ENCODE results near the gene ACTR6. TPM values are rescaled to one million over a fixed set of nuclear protein-coding genes. Genes with fewer than 3 reads are reported as not detected.

The ACTR6 gene
- total RNA-seq, 1 experiment from 2014 or later: 34.9 TPM

DNA sequence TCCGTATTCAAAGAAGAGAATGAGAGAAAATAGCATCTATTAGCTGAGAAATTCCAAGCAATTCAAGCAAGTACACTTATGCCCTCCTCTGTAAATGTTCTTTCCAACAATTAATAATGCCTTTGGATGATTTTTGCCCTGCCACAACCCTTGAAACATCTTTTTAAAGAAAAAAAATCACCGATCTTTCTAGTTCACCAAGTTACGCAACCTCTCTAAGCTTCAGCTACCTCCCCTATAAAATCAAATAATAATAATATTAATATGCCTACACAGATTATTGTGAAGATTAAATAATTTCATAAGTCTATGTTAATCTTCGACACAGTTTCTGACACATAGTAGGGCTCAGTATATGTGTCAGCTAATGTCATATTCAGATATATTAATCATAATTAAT is 47.1 kb downstream of the ACTR6 start:
- no peak overlapping the region for H2BK15ac ChIP-seq (ENCODE audit: low read depth, low read length)
- TF ChIP-seq CTCF (conservative IDR thresholded peaks at IDR 0.05): no peak
- H3K56ac ChIP-seq (ENCODE audit: insufficient read length, low read depth, low read length): no peak overlapping the region
- H3K36me3 Mint-ChIP-seq (ENCODE audit: insufficient read depth in 1 of 3, low read depth in 3 of 3): no peaks in the 10 kb centered on the region
- no peak overlapping the region for H3K18ac ChIP-seq (ENCODE audit: insufficient read length, low read depth, low read length)
- H2AFZ ChIP-seq (ENCODE audit: low read length): no peak overlapping the region
- no peaks in the 10 kb centered on the region for H3K79me1 ChIP-seq (ENCODE audit: insufficient read depth, low read depth, low read length, poor library complexity, severe bottlenecking)
- no peaks in the 10 kb centered on the region for H4K20me1 ChIP-seq (ENCODE audit: control insufficient read depth, insufficient read depth, insufficient read length)
- no peak overlapping the region for H3K4me3 Mint-ChIP-seq
- no peak overlapping the region for H3K4me2 ChIP-seq (ENCODE audit: insufficient read depth, insufficient read length, low read length)
- H3K23me2 ChIP-seq (ENCODE audit: insufficient read length, low read depth, low read length, poor library complexity, severe bottlenecking): no peaks in the 10 kb centered on the region
- no peak overlapping the region for H3K14ac ChIP-seq (ENCODE audit: insufficient read depth, low read length)
- H3K4me1 ChIP-seq (ENCODE audit: insufficient read depth, low read length): no peaks in the 10 kb centered on the region
- no peak overlapping the region for H3K9ac ChIP-seq (ENCODE audit: extremely low read depth, insufficient read length, low read length)
- H3K27ac Mint-ChIP-seq: no peak overlapping the region
- no peak overlapping the region for H2BK5ac ChIP-seq (ENCODE audit: insufficient read length, low read length)
- no peaks in the 10 kb centered on the region for H3K27me3 ChIP-seq (ENCODE audit: insufficient read depth, low read length)
- H4K91ac ChIP-seq (ENCODE audit: insufficient read length, low read depth, low read length): no peak overlapping the region
- H2BK120ac ChIP-seq (ENCODE audit: low read depth, low read length, poor library complexity, severe bottlenecking): no peak overlapping the region
- no peak overlapping the region for H2BK20ac ChIP-seq (ENCODE audit: low read depth, low read length, poor library complexity, severe bottlenecking)
- H3T11ph ChIP-seq (ENCODE audit: low read length): no peak overlapping the region
- no peaks in the 10 kb centered on the region for H3K9me3 Mint-ChIP-seq
- no peaks in the 10 kb centered on the region for H3K9me3 ChIP-seq (ENCODE audit: control insufficient read depth, low read depth, low read length)
- H3K79me2 ChIP-seq (ENCODE audit: insufficient read depth, low read length): no peaks in the 10 kb centered on the region
- no peaks in the 10 kb centered on the region for H3K27me3 Mint-ChIP-seq (ENCODE audit: low read depth)
- H4K5ac ChIP-seq (ENCODE audit: insufficient read length, low read depth, low read length): no peak overlapping the region
- no peak overlapping the region for H3K4ac ChIP-seq (ENCODE audit: low read depth, low read length)
- no peak overlapping the region for H2AK5ac ChIP-seq (ENCODE audit: insufficient read length, low read length)
- H4K8ac ChIP-seq (replicated peaks; ENCODE audit: insufficient read length, low read depth, low read length): no peak overlapping the region
- WGBS (ENCODE audit: extremely low coverage, insufficient read length, low lambda C conversion rate): 100% methylated on average over 1 of the region's 4 CpGs
- H2BK12ac ChIP-seq (ENCODE audit: insufficient read length, low read depth, low read length): no peak overlapping the region
- DNase-seq: no peak
- no peak overlapping the region for H3K23ac ChIP-seq (ENCODE audit: insufficient read length, low read depth, low read length)
- H3K4me1 Mint-ChIP-seq: no peaks in the 10 kb centered on the region
- H3K27ac ChIP-seq (ENCODE audit: insufficient read length, low read depth, low read length): no peak overlapping the region
